ENCODE measurements around the gene NDUFV3. TPM values are rescaled to one million over a fixed set of nuclear protein-coding genes. Genes with fewer than 3 reads are reported as not detected.

The NDUFV3 gene
- total and polyA plus RNA-seq, 2 of the 13 experiments (the other 11 are each of a cell fraction or from before 2014, with no cell fraction given) = 14.2 to 29.6 TPM

DNA sequence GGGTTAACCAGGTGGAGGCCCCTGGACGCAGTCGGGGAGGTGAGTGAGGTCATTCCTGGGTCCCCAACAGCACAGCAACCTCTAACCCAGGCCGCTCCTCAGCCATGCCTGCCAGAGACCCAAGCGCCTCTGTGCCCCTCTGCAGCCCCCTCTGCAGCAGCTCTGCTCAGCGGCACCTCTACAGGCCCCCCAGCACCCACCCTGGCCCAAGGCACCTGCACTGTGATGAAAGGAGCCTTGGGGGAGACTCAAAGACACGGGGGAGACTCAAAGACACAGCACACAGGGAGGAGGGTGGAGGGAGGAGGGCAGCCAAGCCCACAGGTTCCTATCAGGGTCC is 33.2 kb upstream of the NDUFV3 start (continued):
- no peak for TF ChIP-seq ELK4 (CRISPR knock-in tag; IDR thresholded peaks at IDR 0.05; ENCODE audit: borderline replicate concordance)
- TF ChIP-seq TOE1 (CRISPR knock-in tag; IDR thresholded peaks at IDR 0.05) = no peak
- TF ChIP-seq, protein P1, sequence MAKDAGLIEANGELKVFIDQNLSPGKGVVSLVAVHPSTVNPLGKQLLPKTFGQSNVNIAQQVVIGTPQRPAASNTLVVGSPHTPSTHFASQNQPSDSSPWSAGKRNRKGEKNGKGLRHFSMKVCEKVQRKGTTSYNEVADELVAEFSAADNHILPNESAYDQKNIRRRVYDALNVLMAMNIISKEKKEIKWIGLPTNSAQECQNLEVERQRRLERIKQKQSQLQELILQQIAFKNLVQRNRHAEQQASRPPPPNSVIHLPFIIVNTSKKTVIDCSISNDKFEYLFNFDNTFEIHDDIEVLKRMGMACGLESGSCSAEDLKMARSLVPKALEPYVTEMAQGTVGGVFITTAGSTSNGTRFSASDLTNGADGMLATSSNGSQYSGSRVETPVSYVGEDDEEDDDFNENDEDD (CRISPR knock-in tag; IDR thresholded peaks at IDR 0.05; ENCODE audit: borderline replicate concordance) = no peak
- no peak for TF ChIP-seq PAX8 (CRISPR knock-in tag; IDR thresholded peaks at IDR 0.05; ENCODE audit: borderline replicate concordance)
- no peak for TF ChIP-seq IKZF4 (CRISPR knock-in tag; IDR thresholded peaks at IDR 0.05; ENCODE audit: borderline replicate concordance, low read depth, not compliant biosample characterization)
- TF ChIP-seq, protein P2, sequence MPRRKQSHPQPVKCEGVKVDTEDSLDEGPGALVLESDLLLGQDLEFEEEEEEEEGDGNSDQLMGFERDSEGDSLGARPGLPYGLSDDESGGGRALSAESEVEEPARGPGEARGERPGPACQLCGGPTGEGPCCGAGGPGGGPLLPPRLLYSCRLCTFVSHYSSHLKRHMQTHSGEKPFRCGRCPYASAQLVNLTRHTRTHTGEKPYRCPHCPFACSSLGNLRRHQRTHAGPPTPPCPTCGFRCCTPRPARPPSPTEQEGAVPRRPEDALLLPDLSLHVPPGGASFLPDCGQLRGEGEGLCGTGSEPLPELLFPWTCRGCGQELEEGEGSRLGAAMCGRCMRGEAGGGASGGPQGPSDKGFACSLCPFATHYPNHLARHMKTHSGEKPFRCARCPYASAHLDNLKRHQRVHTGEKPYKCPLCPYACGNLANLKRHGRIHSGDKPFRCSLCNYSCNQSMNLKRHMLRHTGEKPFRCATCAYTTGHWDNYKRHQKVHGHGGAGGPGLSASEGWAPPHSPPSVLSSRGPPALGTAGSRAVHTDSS (CRISPR knock-in tag; conservative IDR thresholded peaks at IDR 0.05) = no peak

GRCh38 chr21:42860345-42860744 is 32.8 kb upstream of the NDUFV3 start:
- no peak overlapping the region for H3K4me2 ChIP-seq (ENCODE audit: low read depth, low read length)
- CTCF ChIA-PET (ENCODE audit: low intra/inter-chr PET ratio, low total read pairs) = no interaction called here
- ATAC-seq = no peak
- peaks cover 21% of the 10 kb centered on the region for H3K79me2 ChIP-seq (ENCODE audit: insufficient read depth, low read length)
- POLR2A ChIA-PET = no interaction called here
- H3K9ac ChIP-seq (ENCODE audit: insufficient read depth, low read depth, low read length) = no peak overlapping the region
- in situ Hi-C loops (cut with HindIII; ENCODE audit: extremely low pct_ligation_motif_present, low pct_unique_long_range_greater_than_20kb) = no loop called here
- 0 out of 2 replicates have a peak, but pooled peaks cover 2% of the 10 kb centered on the region for H4K20me1 ChIP-seq (ENCODE audit: insufficient read depth, low read length)
- no peaks in the 10 kb centered on the region for H3K9me3 ChIP-seq (ENCODE audit: low read length)
- intact Hi-C loops (cut with micrococcal nuclease; ENCODE audit: unreplicated experiment) = loop anchor here (5.0 kb wide), 1 partner anchor 152 kb away; no protein-coding TSS in a partner anchor
- no peak overlapping the region for H2AFZ ChIP-seq (ENCODE audit: low read length)
- WGBS (ENCODE audit: low lambda C conversion rate) = 93% methylated on average over 7 of the region's 17 CpGs
- DNase-seq (ENCODE audit: low spot score) = no peak
- no TSS peak for BruUV-seq (replicated peaks)
- no peaks in the 10 kb centered on the region for H3K27me3 ChIP-seq (ENCODE audit: control insufficient read depth in 1 of 2, insufficient read depth in 2 of 2, low read length in 2 of 2)
- no peak for FAIRE-seq
- no peak overlapping the region for H3K4me3 ChIP-seq (replicated peaks in 1 of 3; ENCODE audit: insufficient read depth in 1 of 3, low read depth in 2 of 3, low read length in 3 of 3)
- no peaks in the 10 kb centered on the region for H3K4me1 ChIP-seq (ENCODE audit: insufficient read depth, low read length)
- no peak overlapping the region for H3K27ac ChIP-seq (ENCODE audit: extremely low read length, insufficient read depth, low read length)
- peaks cover 45 to 84% of the 10 kb centered on the region in 2 experiments for H3K36me3 ChIP-seq (replicated peaks in 1 of 2; ENCODE audit: control insufficient read depth in 1 of 2, insufficient read depth in 2 of 2, low read length in 2 of 2)
- no peak for TF ChIP-seq KDM5B (CRISPR knock-in tag; IDR thresholded peaks at IDR 0.05; ENCODE audit: borderline replicate concordance)
- TF ChIP-seq ZFP36L2 (CRISPR knock-in tag; IDR thresholded peaks at IDR 0.05) = no peak
- no peak for TF ChIP-seq SYNCRIP (IDR thresholded peaks at IDR 0.05; ENCODE audit: insufficient read depth, low read depth, low read length)
- no peak for TF ChIP-seq MATR3 (CRISPR knock-in tag; IDR thresholded peaks at IDR 0.05)
- no peak for TF ChIP-seq ATF6 (CRISPR knock-in tag; conservative IDR thresholded peaks at IDR 0.05)
- TF ChIP-seq NFE2L1 (CRISPR knock-in tag; IDR thresholded peaks at IDR 0.05; ENCODE audit: borderline replicate concordance) = no peak
- no peak for TF ChIP-seq ZSCAN22 (CRISPR knock-in tag; IDR thresholded peaks at IDR 0.05)
- no peak for TF ChIP-seq TGIF2 (CRISPR knock-in tag; IDR thresholded peaks at IDR 0.05)
- no peak for TF ChIP-seq NR1H2 (CRISPR knock-in tag; IDR thresholded peaks at IDR 0.05; ENCODE audit: borderline replicate concordance, low read depth)
- no peak for TF ChIP-seq NR0B2 (CRISPR knock-in tag; IDR thresholded peaks at IDR 0.05)
